HG03139 (cell line): ENCODE measurements around the gene DDX51.
"Not testable (repeated sequence)": the region's sequence is repeated elsewhere in the genome, so short reads cannot be mapped to it uniquely, and the experiment has no call there.

Source experiments
- ATAC-seq: cut with Tn5 transposase; IDR thresholded peaks from one replicate; pipeline ENCODE4 v1.9.1; 2021; ENCODE audit not compliant: unreplicated experiment

Gene DDX51

DNA sequence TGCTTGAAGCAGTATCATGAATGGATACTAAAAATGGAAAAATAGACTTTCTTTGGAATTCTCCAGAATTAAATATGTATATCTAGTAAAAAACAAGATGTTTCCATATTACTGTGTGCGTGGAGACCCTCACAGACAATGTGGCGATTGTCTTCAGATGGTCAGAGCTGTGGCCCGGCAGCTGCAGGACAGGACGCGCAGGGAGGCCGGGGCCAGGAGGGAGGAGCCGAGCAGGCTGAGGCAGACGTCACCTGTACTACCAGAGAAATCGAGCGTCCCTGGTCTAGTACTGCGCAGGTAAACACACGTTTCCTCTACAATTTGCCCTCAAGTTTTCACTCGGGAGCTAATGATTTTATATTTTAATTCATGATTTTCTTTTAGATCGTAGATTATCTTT lies 22.8 kb downstream of the DDX51 start:
- ATAC-seq, result no peak

DNA sequence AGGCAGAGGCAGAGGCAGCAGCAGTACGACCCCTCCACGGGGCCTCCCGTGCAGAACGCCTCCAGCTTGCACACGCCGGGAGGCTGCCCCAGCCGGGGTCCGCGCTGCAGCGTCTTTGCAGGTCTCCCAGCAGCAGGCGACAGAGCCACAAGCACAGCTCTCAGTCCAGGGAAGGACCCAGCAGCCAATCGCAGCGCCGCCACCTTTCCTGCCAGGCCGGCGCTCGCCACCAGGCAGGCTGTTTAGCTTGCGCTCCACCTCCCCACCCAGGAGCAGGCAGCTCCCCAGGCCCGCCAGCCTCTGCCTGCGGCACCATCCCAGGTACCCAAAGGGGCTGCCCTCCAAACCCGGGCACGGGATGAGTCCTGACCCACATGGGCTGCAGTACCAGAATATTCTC lies 25.2 kb downstream of the DDX51 start:
- ATAC-seq, result no peak

DNA sequence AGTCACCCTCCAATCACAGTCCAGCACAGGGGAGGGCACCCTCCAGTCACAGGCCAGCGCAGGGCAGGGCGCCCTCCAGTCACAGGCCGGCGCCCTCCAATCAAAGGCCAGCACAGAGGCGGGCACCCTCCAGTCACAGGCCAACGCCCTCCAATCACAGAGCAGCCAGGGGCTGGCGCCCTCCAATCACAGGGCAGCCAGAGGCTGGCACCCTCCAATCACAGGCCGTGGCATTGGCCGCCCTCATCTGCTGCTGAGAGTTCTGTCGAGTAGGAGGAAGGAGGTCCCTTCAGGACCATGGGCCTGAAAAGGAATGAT lies 26.6 kb downstream of the DDX51 start:
- ATAC-seq, result no peak

DNA sequence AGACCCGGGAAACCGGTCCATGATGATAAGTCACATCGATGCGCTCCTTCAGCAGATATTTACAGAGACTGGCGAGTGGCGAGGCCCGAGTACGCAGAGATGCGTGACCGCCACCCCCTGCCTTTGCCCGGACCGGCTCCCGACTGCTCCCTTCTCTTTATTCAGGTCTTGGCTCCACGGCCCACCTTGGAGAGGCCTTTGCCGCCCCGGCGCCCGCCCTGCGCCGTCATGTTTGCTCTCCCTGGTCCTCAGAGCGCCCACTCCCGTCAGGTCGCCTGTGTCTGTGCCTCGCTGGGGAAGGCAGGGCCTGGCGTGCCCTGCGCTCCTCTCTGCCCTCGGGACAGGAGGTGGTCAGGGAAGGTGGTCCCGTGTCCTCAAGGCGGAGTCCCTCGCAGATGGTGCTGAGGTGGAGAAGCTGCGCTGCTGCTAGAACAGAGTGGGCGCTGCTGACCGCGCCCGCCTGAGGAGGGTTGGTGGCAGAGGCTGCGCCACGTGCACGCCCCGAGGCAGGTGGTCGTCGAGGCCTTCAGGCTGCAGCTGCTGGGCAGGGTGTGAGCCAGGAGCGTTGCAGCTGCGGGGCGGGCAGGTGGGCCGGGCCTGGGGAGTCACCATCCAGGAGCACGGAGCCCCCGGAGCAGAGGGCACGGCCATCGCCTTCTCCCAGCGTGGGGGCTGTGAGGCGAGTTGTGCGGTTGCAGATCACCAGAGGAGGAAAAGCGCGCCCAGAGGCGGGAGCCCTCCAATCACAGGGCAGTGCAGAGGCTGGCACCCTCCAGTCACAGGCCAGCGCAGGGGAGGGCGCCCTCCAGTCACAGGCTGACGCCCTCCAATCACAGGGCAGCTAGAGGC lies 27.2 kb downstream of the DDX51 start:
- no peak for ATAC-seq

DNA sequence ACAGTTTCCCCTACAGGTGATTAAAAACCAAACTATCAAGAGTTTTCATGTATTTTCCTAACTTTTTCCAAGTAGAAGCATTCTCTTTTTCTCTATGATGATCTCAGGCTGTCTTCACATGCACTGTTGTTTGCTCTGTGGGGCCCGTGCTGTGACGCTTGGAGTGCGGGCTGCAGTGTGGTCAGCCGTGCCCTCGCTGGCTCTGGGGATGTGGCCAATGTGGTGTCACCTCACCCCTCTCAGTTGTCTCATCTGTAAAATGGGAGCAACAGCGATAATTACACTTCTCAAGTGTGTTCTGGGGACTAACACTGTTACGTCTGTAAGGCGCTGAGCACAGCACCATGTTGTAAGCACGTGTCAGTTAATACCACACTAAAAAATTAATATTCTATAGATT lies 28.6 kb downstream of the DDX51 start:
- no peak for ATAC-seq

DNA sequence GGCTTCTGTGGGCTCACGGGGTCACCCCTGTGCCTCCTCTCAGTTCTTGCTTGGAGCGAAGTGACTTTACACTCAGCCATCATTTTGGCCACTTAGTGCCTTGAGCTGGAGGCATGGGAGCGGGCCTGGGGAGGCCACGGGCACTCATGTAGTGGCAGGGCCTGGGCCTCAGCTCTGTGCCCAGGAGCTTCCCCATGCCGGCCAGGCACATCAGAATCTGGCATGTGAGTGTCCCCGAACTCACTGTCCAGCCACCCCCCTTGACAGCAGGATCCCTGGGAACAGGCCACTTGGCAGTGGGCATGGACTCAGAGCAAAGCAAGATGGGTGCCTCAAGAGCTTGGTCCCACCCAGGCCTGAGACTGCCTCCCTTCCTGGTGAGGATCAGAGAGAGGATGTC lies 29.5 kb downstream of the DDX51 start:
- ATAC-seq, result no peak

DNA sequence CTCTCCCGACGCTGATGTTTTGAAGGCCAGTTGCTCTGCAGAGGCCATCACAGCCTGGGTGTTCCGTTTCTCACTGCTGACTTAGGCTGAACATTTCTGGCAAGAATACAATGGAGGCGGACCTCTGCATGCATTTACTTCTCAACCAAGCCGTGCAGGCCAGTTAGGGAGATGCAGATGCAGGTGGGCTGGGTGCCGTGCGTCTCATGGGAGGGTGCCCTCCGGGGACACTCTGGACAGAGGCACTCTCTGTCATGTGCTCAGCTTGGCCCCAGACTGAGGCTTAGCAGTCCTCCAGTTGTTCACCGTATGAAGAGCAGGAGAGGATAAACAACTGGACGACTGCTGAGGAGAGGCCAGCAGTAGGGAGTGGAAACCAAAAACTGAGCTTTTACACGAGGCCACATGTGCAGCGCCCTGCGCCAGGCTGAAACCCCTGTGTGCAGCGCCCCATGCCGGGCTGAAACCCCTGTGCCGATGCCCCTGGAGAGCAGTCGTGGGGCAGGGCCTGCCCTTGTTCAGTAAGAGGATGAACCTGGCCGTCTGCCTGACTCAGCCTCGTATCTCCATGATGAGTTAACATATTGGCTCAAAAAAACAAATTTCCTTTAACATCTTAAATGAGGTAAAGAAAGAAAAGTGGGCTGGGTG lies 32.3 kb downstream of the DDX51 start:
- ATAC-seq, result no peak

DNA sequence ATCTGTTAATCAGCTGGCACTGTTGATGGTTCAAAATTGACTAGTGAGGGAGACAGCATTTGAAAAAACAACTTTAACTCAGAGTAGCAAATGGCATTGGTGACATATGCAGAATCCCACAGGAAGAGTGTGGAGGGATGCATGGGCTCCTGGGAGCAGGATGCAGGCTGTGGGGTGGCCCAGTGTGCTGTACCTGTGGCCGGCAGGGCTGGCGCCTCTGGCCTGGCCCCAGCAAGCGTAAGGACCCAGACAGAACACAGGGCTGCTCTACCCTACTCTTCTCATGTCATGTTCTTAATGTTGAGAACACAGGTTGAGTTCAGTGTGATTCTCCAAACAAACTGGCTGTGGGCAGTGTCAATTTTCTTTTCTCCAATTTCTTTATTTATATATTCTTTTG lies 33.4 kb downstream of the DDX51 start:
- ATAC-seq, result no peak

DNA sequence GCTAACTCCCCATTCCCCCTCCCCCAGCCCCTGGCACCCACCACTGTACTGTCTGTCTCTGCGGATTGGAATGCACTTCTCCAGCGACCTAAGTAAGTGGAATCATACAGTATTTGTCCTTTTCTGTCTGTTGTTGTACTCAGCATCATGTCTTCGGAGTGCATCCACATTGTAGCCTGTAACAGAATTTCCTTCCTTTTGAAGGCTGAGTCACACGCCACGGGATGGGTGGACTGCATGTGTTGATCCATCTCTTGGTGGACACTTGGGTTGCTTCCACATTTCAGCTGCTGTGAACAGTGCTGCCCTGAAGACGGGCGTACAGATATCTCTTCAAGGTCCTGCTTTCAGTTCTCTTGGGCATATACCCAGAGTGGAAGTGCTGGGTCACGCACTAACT lies 34.4 kb downstream of the DDX51 start:
- no peak for ATAC-seq

DNA sequence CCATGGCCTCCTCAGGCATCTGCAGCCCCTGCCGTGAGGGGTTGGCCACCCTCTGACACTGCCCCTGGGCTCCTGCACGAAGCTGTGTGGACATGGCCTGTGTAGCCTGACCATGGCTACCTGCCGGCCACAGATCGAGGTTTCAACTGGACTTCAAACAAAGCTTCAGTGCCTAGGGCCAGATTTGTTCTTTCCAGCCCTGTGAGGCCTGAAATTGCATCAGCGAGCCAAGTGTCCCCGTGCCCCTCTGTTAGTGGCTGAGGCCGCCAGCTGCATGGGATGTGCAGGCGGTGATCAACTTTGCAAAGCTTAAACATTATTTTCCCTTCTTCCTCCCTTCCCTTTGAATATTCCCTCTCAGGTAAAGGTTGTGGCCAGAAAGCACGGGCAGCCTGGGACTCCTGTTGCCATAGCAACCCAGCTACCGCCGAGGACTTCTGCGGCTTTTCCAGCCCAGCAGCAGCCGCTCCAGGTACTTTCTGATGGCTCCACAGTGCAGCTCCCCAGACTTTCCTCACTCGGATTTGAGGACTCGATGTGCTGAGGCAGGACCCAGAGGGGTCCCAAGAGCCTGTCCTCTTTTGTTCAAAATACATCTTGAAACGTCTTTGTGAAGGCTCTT lies 35.8 kb downstream of the DDX51 start:
- no peak for ATAC-seq

DNA sequence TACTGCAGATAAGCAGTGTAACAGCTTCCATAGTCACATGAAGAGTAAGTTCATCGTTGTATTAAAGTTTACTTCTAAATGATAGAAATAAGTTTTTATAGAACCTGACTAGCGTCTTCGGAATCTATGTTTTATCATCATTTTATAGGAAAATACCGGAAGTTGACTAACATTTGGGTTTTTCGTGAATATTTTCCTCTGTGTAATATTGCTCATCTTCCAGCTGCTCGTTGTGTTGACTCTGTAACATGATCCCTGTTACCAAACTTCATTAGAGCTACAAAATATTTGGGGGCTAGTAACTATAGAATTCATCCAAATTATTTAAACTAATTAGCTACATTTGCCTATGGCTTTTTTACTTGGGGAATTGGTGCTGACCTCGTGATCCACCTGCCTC lies 37.2 kb downstream of the DDX51 start:
- no peak for ATAC-seq

DNA sequence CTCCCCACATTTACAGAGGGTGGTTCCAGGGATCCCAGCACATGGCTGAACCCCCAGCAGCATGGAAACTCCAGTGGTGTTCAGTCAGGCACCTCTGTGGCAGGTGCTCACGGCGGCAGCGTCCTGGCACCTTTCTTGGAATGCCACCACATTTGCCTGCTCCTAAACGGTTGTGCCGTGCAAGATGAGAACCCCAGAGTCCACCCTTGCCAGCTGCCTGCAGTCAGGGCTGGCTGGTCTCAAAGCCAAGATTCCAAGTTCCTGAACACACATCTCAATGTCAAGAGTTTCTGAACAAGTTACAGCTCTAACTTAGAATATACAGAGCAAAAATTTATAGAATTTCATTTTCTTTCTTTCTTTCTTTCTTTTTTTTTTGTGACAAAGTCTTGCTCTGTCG lies 38.7 kb downstream of the DDX51 start:
- no peak for ATAC-seq

DNA sequence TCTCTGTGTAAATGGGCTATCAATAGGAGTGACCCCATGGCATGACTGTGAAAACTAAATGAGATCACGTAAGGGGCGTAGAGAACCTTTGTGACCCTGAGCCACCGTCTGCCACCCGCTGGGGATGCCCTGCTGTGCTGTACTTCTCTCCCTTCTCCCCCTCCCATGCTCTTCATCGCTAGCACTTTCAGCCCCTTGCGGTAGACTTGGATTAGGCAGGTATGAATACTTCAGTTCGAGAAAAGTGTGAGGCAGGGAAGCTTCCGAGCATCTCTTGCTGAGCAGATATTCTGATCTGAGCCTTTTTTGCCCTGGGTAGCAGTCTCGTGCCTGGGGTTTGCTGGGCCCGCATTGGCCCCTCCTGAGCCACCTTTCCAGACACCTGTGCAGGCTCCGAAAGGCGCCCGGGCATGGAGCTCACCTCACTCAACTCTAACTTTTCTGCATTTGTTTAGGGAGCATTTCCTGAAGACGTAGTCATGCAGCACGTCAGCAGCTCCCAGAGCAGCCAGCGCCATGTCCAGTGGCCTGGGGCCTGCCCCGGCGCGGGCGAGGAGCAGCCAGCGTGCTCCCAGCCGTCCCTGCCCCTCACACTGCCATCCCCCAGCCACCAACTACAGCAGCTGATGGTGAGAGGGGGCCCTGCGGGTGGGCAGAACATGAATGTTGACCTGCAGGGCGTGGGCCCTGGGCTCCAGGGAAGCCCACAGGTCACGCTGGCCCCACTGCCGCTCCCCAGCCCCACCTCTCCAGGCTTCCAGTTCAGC lies 40.4 kb downstream of the DDX51 start:
- no peak for ATAC-seq

DNA sequence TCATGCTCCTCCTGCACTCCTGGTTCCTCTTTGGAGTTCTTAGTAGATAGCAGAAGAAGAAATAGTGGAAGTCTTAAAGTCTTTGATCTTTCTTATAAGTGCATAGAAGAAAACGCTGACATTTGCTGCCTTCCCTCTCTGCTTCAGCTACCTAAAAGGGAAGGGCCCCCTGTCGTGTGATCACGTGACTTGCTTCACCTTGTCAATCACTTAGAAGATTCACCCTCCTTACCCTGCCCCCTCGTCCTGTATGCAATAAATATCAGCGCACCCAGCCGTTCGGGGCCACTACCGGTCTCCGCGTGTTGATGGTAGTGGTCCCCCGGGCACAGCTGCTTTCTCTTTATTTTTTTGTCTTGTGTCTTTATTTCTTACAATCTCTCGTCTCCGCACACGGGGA lies 41.0 kb downstream of the DDX51 start:
- not testable (repeated sequence) for ATAC-seq

DNA sequence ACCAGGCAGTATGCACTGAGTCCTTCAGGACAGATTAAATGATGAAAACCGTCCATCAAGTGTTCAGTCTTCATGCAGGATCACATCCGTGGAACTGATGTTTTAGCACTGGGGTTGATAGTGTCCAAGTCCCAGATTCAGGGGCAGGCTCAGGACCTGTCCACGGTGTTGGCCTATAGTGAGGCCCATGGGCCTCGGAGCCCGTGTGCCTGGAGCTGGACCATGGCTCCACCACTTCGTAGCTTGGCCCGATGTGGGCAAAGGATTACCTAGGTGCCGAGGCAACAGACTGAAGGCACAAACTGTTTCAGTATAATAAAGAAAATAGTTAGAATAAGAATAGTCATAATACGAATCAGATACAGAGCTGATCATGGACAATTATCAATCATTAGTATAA lies 41.8 kb downstream of the DDX51 start:
- no peak for ATAC-seq

DNA sequence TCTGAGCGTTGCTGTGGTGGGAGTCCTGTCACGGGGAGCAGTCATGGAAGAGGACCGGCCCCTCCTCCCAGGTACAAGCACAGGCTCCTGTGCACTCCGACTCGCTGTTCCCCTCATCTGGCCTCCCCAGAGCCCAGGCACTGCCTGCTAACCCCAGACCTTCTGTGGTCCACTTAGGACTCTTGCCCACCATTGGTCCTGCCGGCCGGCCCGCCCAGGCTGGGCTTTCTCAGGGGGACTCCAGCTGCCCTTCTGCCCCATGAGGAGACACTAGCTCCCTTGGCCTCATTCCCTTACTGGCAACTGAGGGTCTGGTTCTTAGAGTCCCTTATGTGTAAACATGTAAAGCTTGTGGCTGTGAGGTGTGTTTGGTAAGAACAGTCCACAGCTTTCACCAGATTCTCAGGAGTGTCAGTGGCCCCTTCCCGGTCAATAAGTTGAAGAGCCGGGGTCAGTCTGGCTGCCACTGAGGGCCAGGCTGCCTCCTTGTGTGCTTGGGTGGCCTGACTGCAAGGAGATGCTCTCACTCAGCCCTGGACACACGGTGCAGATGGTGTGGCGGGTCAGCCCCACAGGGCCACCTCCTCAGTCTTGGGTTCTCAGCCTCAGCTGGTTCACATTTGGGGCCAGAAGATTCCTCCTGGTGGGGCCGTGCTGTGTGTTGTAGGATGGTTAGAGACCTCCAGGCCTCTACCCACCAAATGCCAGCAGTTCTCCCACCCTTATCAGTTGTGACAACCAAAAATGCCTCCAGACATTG lies 43.6 kb downstream of the DDX51 start:
- no peak for ATAC-seq

DNA sequence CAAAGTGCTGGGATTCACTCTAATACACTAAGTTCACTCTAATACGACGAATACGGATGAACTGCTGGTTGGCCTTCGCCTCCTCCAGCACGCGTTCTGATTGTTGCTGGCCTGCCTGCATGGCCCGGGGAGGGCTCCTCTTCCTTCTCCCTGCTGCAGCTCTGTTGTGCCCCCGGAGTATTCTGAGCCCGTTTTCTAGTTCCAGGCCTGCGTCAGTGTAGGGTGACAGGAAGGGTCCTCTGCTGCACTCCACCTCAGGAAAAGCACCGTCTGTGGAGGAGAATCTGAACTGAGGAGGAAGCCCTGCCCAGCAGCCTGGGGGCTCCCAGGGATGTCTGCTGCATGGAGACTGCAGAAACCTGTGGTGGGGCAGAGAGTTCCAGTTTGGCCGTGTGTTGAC lies 44.4 kb downstream of the DDX51 start:
- ATAC-seq, result no peak

DNA sequence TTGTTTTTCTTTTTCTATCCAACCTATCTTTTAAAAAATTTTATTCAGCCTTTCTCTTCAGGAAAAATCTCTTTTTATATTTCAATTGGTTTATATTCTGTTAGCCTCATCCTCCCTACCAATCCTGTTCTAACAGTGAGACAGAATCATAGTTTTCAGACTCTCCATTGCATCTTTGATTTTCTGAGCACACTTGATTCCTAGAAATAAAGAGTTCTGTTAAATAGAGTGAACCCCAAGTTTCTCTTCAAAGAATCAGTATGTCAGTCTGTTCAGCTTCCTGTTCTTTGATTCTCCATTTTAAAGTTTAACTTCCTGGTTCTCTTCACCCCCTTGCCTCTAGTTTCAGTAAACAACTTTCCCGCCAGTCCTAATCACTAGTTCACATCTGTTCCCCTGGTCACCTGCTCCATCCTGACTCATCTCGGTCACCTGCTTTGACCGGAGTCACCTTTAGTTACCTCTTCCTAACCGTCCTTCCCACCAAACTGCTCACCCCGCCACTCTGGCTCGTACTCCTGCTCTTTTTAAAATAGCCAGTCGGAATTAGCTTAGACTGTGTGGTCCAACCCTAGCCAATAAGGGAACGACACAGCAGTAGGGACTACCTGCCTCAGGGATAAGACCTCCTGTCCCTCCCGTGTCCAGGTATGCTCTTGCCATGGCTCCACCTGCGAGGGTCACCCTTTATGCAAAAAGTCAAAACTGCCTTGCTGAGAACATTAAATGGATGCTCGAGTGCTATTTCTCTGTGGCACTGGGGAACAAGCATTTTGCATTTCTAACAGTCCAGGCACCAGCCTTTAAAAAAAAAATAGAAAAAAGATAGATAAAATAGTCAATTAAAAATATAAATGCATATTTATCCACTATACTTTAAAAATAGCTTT lies 48.4 kb downstream of the DDX51 start:
- ATAC-seq, result no peak

DNA sequence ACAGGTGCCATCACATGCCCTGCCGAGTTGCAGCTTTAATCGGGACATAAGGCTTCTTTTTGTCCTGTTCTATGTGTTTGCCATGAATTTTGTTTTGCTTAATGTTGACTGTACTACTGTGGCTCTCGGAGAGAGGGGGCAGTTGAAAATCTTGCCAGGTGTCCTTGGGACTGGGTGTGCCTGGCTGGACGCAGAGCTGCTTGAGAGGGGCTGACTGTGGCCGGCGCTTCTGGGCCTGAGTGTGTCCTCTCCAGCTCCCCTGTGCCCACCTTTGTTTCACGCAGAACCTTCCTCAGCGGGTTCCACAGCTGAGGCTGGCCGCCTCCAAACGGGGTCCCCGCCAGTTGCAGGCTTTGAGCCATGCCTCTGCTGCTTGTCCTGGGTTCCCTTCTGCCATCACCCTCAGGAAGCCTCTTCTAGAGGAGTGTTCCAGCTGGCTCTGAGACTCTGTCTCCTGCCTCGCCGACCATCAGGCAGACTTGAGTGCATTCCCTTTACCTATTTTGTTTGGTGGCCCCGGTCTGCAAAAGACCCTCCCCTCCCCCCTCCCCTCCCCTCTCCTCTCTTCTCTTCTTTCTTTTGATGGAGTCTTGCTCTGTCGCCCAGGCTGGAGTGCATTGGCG lies 49.7 kb downstream of the DDX51 start:
- no peak for ATAC-seq
